ENCODE measurements around the gene FOSL1. TPM values are rescaled to one million over a fixed set of nuclear protein-coding genes. Genes with fewer than 3 reads are reported as not detected.

FOSL1 gene
- total RNA-seq, 1 experiment from 2014 or later, result 20.5 TPM

DNA sequence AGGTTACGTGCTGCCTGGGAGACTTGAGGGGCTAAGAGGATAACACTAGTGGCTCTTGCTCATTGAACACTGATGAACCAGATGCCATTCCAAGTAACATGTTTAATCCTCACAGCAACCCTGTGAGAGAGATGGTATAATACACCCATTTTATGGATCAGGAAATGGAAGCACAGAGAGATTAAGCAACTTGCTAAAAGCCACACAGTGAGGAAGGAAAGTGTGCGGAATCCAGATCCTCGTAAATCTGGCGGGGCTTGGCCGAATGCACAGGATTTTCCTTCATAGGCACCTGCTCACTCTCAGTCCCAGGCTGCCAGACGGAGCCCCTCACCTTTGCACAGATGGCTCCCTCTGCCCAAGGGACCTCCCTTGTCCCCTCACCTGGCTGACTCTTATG, 7.7 kb upstream of the FOSL1 start (continued):
- TF ChIP-seq GTF2I (CRISPR knock-in tag; conservative IDR thresholded peaks at IDR 0.05), result no peak
- no peak for TF ChIP-seq TP53 (CRISPR knock-in tag; IDR thresholded peaks at IDR 0.05)
- TF ChIP-seq, protein P1, sequence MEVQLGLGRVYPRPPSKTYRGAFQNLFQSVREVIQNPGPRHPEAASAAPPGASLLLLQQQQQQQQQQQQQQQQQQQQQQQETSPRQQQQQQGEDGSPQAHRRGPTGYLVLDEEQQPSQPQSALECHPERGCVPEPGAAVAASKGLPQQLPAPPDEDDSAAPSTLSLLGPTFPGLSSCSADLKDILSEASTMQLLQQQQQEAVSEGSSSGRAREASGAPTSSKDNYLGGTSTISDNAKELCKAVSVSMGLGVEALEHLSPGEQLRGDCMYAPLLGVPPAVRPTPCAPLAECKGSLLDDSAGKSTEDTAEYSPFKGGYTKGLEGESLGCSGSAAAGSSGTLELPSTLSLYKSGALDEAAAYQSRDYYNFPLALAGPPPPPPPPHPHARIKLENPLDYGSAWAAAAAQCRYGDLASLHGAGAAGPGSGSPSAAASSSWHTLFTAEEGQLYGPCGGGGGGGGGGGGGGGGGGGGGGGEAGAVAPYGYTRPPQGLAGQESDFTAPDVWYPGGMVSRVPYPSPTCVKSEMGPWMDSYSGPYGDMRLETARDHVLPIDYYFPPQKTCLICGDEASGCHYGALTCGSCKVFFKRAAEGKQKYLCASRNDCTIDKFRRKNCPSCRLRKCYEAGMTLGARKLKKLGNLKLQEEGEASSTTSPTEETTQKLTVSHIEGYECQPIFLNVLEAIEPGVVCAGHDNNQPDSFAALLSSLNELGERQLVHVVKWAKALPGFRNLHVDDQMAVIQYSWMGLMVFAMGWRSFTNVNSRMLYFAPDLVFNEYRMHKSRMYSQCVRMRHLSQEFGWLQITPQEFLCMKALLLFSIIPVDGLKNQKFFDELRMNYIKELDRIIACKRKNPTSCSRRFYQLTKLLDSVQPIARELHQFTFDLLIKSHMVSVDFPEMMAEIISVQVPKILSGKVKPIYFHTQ (CRISPR knock-in tag; IDR thresholded peaks at IDR 0.05), result no peak
- no peak for TF ChIP-seq OVOL2 (CRISPR knock-in tag; IDR thresholded peaks at IDR 0.05; ENCODE audit: borderline replicate concordance)
- no peak for TF ChIP-seq ZNF425 (CRISPR knock-in tag; conservative IDR thresholded peaks at IDR 0.05)
- TF ChIP-seq, protein P2, sequence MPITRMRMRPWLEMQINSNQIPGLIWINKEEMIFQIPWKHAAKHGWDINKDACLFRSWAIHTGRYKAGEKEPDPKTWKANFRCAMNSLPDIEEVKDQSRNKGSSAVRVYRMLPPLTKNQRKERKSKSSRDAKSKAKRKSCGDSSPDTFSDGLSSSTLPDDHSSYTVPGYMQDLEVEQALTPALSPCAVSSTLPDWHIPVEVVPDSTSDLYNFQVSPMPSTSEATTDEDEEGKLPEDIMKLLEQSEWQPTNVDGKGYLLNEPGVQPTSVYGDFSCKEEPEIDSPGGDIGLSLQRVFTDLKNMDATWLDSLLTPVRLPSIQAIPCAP (CRISPR knock-in tag; IDR thresholded peaks at IDR 0.05), result no peak
- TF ChIP-seq ARID4B (CRISPR knock-in tag; IDR thresholded peaks at IDR 0.05; ENCODE audit: borderline replicate concordance), result no peak
- TF ChIP-seq, protein P3, sequence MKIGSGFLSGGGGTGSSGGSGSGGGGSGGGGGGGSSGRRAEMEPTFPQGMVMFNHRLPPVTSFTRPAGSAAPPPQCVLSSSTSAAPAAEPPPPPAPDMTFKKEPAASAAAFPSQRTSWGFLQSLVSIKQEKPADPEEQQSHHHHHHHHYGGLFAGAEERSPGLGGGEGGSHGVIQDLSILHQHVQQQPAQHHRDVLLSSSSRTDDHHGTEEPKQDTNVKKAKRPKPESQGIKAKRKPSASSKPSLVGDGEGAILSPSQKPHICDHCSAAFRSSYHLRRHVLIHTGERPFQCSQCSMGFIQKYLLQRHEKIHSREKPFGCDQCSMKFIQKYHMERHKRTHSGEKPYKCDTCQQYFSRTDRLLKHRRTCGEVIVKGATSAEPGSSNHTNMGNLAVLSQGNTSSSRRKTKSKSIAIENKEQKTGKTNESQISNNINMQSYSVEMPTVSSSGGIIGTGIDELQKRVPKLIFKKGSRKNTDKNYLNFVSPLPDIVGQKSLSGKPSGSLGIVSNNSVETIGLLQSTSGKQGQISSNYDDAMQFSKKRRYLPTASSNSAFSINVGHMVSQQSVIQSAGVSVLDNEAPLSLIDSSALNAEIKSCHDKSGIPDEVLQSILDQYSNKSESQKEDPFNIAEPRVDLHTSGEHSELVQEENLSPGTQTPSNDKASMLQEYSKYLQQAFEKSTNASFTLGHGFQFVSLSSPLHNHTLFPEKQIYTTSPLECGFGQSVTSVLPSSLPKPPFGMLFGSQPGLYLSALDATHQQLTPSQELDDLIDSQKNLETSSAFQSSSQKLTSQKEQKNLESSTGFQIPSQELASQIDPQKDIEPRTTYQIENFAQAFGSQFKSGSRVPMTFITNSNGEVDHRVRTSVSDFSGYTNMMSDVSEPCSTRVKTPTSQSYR (CRISPR knock-in tag; IDR thresholded peaks at IDR 0.05), result no peak
- no peak for TF ChIP-seq GRHL2 (CRISPR knock-in tag; IDR thresholded peaks at IDR 0.05; ENCODE audit: insufficient replicate concordance, severe bottlenecking)

- Mint-ChIP-seq H3K36me3 (no peaks in the 10 kb centered on the region), H3K27me3 (ENCODE audit: low read depth) (peaks cover 62% of the 10 kb centered on the region), H3K9me3 (no peaks in the 10 kb centered on the region), H3K4me3 (no peak overlapping the region), H3K4me1 (peaks cover 2% of the 10 kb centered on the region), H3K27ac (no peak overlapping the region)
- ATAC-seq (no peak), DNase-seq (ENCODE audit: low spot score) (no peak)
- ChIA-PET POLR2A (interaction anchor here (0.7 kb wide), 1 partner anchor 12 kb away, joined by 3 read pairs; no protein-coding TSS in a partner anchor), CTCF (interaction anchor here (0.6 to 1.9 kb wide), 4 partner anchors 15 to 85 kb away, joined by 3 to 11 read pairs (median 5); partner anchors contain the start of genes CCDC85B and FIBP)
- TF ChIP-seq SMAD4 (CRISPR knock-in tag; IDR thresholded peaks at IDR 0.05), result no peak
- TF ChIP-seq NR3C1 (CRISPR knock-in tag; conservative IDR thresholded peaks at IDR 0.05; ENCODE audit: low read depth), result no peak
- no peak for TF ChIP-seq FOXJ3 (CRISPR knock-in tag; IDR thresholded peaks at IDR 0.05; ENCODE audit: borderline replicate concordance)
- TF ChIP-seq ATF1 (CRISPR knock-in tag; IDR thresholded peaks at IDR 0.05), result no peak
- no peak for TF ChIP-seq ZBTB43 (CRISPR knock-in tag; IDR thresholded peaks at IDR 0.05)
- TF ChIP-seq E2F1 (CRISPR knock-in tag; IDR thresholded peaks at IDR 0.05), result no peak
- TF ChIP-seq, protein P1 (CRISPR knock-in tag; IDR thresholded peaks at IDR 0.05), result no peak
Measured at GRCh38 chr11:65906602-65907001, 6.4 kb upstream of the FOSL1 start.
